HG02852 (cell line): ENCODE data around the gene THADA.
A peak's percentile ranks its signal among the peaks of the same experiment; 100 is the strongest.
"Not testable (repeated sequence)": the region's sequence is repeated elsewhere in the genome, so short reads cannot be mapped to it uniquely, and the experiment has no call there.

Experiments
- ATAC-seq: cut with Tn5 transposase; IDR thresholded peaks from one replicate; pipeline ENCODE4 v1.9.1; 2021; ENCODE audit warnings: mild to moderate bottlenecking, moderate library complexity; ENCODE audit not compliant: unreplicated experiment

Gene THADA

GRCh38 chr2:43307046-43307445 lies 288.8 kb downstream of the THADA start:
- no peak for ATAC-seq

- no peak for ATAC-seq
These were observed 289.6 kb downstream of the THADA start for GRCh38 chr2:43306197-43306596.

GRCh38 chr2:43305517-43305916 lies 290.3 kb downstream of the THADA start:
- no peak for ATAC-seq

GRCh38 chr2:43305012-43305411 lies 290.8 kb downstream of the THADA start:
- ATAC-seq, result no peak

- no peak for ATAC-seq
These were observed 291.9 kb downstream of the THADA start for GRCh38 chr2:43303889-43304288.

GRCh38 chr2:43302961-43303494 lies 292.8 kb downstream of the THADA start:
- ATAC-seq, result no peak

- ATAC-seq, result no peak
These were observed 293.5 kb downstream of the THADA start for GRCh38 chr2:43302182-43302960.

GRCh38 chr2:43300781-43301583 lies 294.9 kb downstream of the THADA start:
- ATAC-seq, result no peak

- no peak for ATAC-seq
These were observed 295.6 kb downstream of the THADA start for GRCh38 chr2:43300222-43300621.

GRCh38 chr2:43298500-43298899 lies 297.3 kb downstream of the THADA start:
- ATAC-seq, result no peak

GRCh38 chr2:43297740-43298139 lies 298.1 kb downstream of the THADA start:
- not testable (repeated sequence) for ATAC-seq

GRCh38 chr2:43294973-43295603 lies 300.8 kb downstream of the THADA start:
- ATAC-seq, result no peak

GRCh38 chr2:43293744-43294695 lies 301.8 kb downstream of the THADA start:
- peak; percentile 99 for ATAC-seq

- ATAC-seq, result no peak
These were observed 302.7 kb downstream of the THADA start for GRCh38 chr2:43292851-43293743.

GRCh38 chr2:43292297-43292696 lies 303.5 kb downstream of the THADA start:
- ATAC-seq, result no peak

- ATAC-seq, result no peak
These were observed 306.5 kb downstream of the THADA start for GRCh38 chr2:43289331-43289730.

- ATAC-seq, result no peak
These were observed 307.2 kb downstream of the THADA start for GRCh38 chr2:43288417-43289305.

- ATAC-seq, result no peak
These were observed 309.9 kb downstream of the THADA start for GRCh38 chr2:43285987-43286386.
